H1 (cell line): ENCODE data around the gene TMEM63C.

Experiments
- CHD2 ChIP-seq: IDR thresholded peaks from 2 replicates; pipeline ENCODE4 v1.6.1; 2012; ENCODE audit warnings: low read length, improper control_type of control experiment
- CTCF ChIP-seq, 3 experiments: IDR thresholded peaks; 1 replicate in 2 of 3; 2 replicates in 1 of 3; pipeline versions ENCODE4 v1.5.1 to v1.6.1; 2011; ENCODE audit warnings: low read length in 3 of 3, mild to moderate bottlenecking in 3 of 3, inconsistent platforms in 2 of 3, low read depth in 1 of 3, moderate library complexity in 1 of 3; ENCODE audit not compliant: insufficient read depth in 1 of 3; ENCODE audit errors: control extremely low read depth in 1 of 3
- EP300 ChIP-seq, 2 experiments: IDR thresholded peaks; 1 replicate in 1 of 2; 2 replicates in 1 of 2; pipeline ENCODE4 v1.6.1; 2011 to 2012; ENCODE audit warnings: low read depth in 2 of 2, low read length in 2 of 2, mild to moderate bottlenecking in 2 of 2, borderline replicate concordance in 1 of 2, inconsistent platforms in 1 of 2, moderate library complexity in 1 of 2
- EZH2 ChIP-seq: fragments of 200-600 bp; sonication (generic); IDR thresholded peaks from 2 replicates; pipeline ENCODE4 v1.7.1; 2012; ENCODE audit warnings: low read depth, mild to moderate bottlenecking, moderate library complexity, low read length, inconsistent platforms; ENCODE audit not compliant: severe bottlenecking
- HDAC2 ChIP-seq, 2 experiments: fragments of 300-600 bp in 1 of 2; sonication (generic) in 1 of 2; IDR thresholded peaks; 2 replicates each; pipeline ENCODE4 v1.6.1; 2011 to 2012; ENCODE audit warnings: low read depth in 2 of 2, low read length in 2 of 2, mild to moderate bottlenecking in 2 of 2, moderate library complexity in 2 of 2, borderline replicate concordance in 1 of 2, inconsistent platforms in 1 of 2
- KDM1A ChIP-seq: fragments of 200-600, 300-600 bp; sonication (generic); IDR thresholded peaks from 2 replicates; pipeline ENCODE4 v1.7.1; 2016; ENCODE audit warnings: mild to moderate bottlenecking, low read length, borderline replicate concordance
- POLR2A ChIP-seq, 2 experiments: IDR thresholded peaks; 1 replicate in 1 of 2; 2 replicates in 1 of 2; pipeline ENCODE4 v1.6.1; 2011; ENCODE audit warnings: low read depth in 2 of 2, low read length in 2 of 2, mild to moderate bottlenecking in 2 of 2; ENCODE audit errors: control extremely low read depth in 1 of 2
- POLR2AphosphoS5 ChIP-seq: IDR thresholded peaks from 2 replicates; pipeline ENCODE4 v1.6.1; 2011; ENCODE audit warnings: low read depth, low read length
- RBBP5 ChIP-seq: IDR thresholded peaks from 2 replicates; pipeline ENCODE4 v1.7.1; 2012; ENCODE audit warnings: low read depth, mild to moderate bottlenecking, inconsistent platforms, low read length, moderate library complexity, borderline replicate concordance
- SP1 ChIP-seq: IDR thresholded peaks from 2 replicates; pipeline ENCODE4 v1.6.1; 2011; ENCODE audit warnings: low read depth, low read length
- TAF1 ChIP-seq: IDR thresholded peaks from 2 replicates; pipeline ENCODE4 v1.6.1; 2011; ENCODE audit warnings: mild to moderate bottlenecking, low read depth, low read length
- YY1 ChIP-seq: IDR thresholded peaks from 2 replicates; pipeline ENCODE4 v1.6.1; 2011; ENCODE audit warnings: low read depth, mild to moderate bottlenecking, low read length
- TF ChIP-seq, protein P1 (sequence below): IDR thresholded peaks from 2 replicates; pipeline ENCODE4 v1.6.1; 2012; ENCODE audit warnings: low read length, inconsistent platforms

- TF ChIP-seq TAF1: no peak
- no peak for TF ChIP-seq EP300 (IDR thresholded peaks at IDR 0.05; ENCODE audit: borderline replicate concordance in 1 of 2, low read depth in 2 of 2, low read length in 2 of 2)
- no peak for TF ChIP-seq CTCF (IDR thresholded peaks at IDR 0.05; ENCODE audit: control extremely low read depth in 1 of 3, insufficient read depth in 1 of 3, low read depth in 1 of 3, low read length in 3 of 3)
- TF ChIP-seq EZH2: no peak
- no peak for TF ChIP-seq CHD2
- TF ChIP-seq, protein P1, sequence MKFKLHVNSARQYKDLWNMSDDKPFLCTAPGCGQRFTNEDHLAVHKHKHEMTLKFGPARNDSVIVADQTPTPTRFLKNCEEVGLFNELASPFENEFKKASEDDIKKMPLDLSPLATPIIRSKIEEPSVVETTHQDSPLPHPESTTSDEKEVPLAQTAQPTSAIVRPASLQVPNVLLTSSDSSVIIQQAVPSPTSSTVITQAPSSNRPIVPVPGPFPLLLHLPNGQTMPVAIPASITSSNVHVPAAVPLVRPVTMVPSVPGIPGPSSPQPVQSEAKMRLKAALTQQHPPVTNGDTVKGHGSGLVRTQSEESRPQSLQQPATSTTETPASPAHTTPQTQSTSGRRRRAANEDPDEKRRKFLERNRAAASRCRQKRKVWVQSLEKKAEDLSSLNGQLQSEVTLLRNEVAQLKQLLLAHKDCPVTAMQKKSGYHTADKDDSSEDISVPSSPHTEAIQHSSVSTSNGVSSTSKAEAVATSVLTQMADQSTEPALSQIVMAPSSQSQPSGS: no peak
- no peak for TF ChIP-seq HDAC2 (IDR thresholded peaks at IDR 0.05; ENCODE audit: borderline replicate concordance in 1 of 2, low read depth in 2 of 2, low read length in 2 of 2)
- no peak for TF ChIP-seq RBBP5
- no peak for TF ChIP-seq KDM1A
- TF ChIP-seq POLR2A (IDR thresholded peaks at IDR 0.05; ENCODE audit: control extremely low read depth in 1 of 2, low read depth in 2 of 2, low read length in 2 of 2): no peak
- no peak for TF ChIP-seq SP1
- TF ChIP-seq YY1: no peak
- TF ChIP-seq POLR2AphosphoS5: no peak
These were observed 22.7 kb upstream of the TMEM63C start for GRCh38 chr14:77158882-77159255.
